ENCODE results near the gene MCF2L2. TPM values are rescaled to one million over a fixed set of nuclear protein-coding genes. Genes with fewer than 3 reads are reported as not detected.

The MCF2L2 gene
- total and polyA plus RNA-seq, 9 of the 15 experiments (the other 6 are each of a cell fraction or from before 2014, with no cell fraction given), result 0.56 to 4.2 (median 3.0) TPM

GRCh38 chr3:183224180-183224970, 204.0 kb downstream of the MCF2L2 start:
- POLR2A ChIA-PET, result interaction anchor here (0.8 to 1.5 kb wide), 3 partner anchors 12 to 1018 kb away, joined by 3 read pairs; no protein-coding TSS in a partner anchor
- intact Hi-C loops (cut with micrococcal nuclease), result no loop called here
- H3K27ac ChIP-seq (ENCODE audit: extremely low read depth, low read depth, low read length), result no peak overlapping the region
- CTCF ChIA-PET (ENCODE audit: low intra/inter-chr PET ratio), result no interaction called here
- no TSS peak for BruUV-seq (replicated peaks)
- no peaks in the 10 kb centered on the region for H4K20me1 ChIP-seq (replicated peaks; ENCODE audit: control insufficient read depth, insufficient read depth, low read length)
- peak in 2 of 4 experiments; percentile 16 to 25 for DNase-seq (ENCODE audit: extremely low read depth in 1 of 4, low spot score in 3 of 4)
- 52% methylated on average over 11 of the region's 11 CpGs for WGBS (ENCODE audit: insufficient coverage, low coverage, missing lambda C conversion rate)
- in situ Hi-C loops (cut with MboI), result no loop called here
- H3K4me2 ChIP-seq (ENCODE audit: insufficient read depth, low read length), result peak overlapping the region; percentile 21
- no peaks in the 10 kb centered on the region for H3K36me3 ChIP-seq (ENCODE audit: control insufficient read depth, insufficient read depth, low read length)
- no peaks in the 10 kb centered on the region for H3K79me2 ChIP-seq (ENCODE audit: control insufficient read depth, insufficient read depth, low read length)
- no peak overlapping the region for H3K4me3 ChIP-seq
- H3K9me1 ChIP-seq (ENCODE audit: control insufficient read depth, insufficient read depth, low read length), result no peaks in the 10 kb centered on the region
- peak overlapping the region in 1 of 2 experiments; percentile 49; a peak in 1 of 4 replicates for H3K9ac ChIP-seq (ENCODE audit: insufficient read depth in 1 of 2, low read depth in 2 of 2, low read length in 2 of 2)
- ATAC-seq, result peak; percentile 37
- H2AFZ ChIP-seq (ENCODE audit: low read depth, low read length), result no peak overlapping the region
- H3K4me1 ChIP-seq (replicated peaks in 1 of 2; ENCODE audit: control insufficient read depth in 2 of 2, insufficient read depth in 2 of 2, low read length in 2 of 2), result peaks cover 6 to 28% of the 10 kb centered on the region in 2 experiments; a peak in 4 of 5 replicates
- no peaks in the 10 kb centered on the region for H3K9me3 ChIP-seq (replicated peaks; ENCODE audit: control insufficient read depth, insufficient read depth, low read depth, low read length)
- FAIRE-seq, result peak; percentile 15
- H3K27me3 ChIP-seq (ENCODE audit: control insufficient read depth in 2 of 2, insufficient read depth in 2 of 2, low read length in 2 of 2), result no peaks in the 10 kb centered on the region
- TF ChIP-seq FOS (IDR thresholded peaks at IDR 0.05; ENCODE audit: extremely low read depth, insufficient read length) (no peak), TAL1 (IDR thresholded peaks at IDR 0.05) (peak; percentile 32; the same call in 1 of the 2 replicates), ZNF76 (CRISPR knock-in tag; IDR thresholded peaks at IDR 0.05; ENCODE audit: borderline replicate concordance) (no peak), ZNF143 (CRISPR knock-in tag; IDR thresholded peaks at IDR 0.05) (no peak), ZZZ3 (IDR thresholded peaks at IDR 0.05) (no peak), HES1 (IDR thresholded peaks at IDR 0.05; ENCODE audit: low read depth) (no peak), MNT (conservative IDR thresholded peaks at IDR 0.05) (no peak), ZNF174 (CRISPR knock-in tag; IDR thresholded peaks at IDR 0.05) (no peak), SPI1 (IDR thresholded peaks at IDR 0.05; ENCODE audit: borderline replicate concordance, low read depth, low read length) (no peak), ARID1B (IDR thresholded peaks at IDR 0.05) (peak; percentile 49), HOMEZ (CRISPR knock-in tag; IDR thresholded peaks at IDR 0.05) (no peak), ID3 (CRISPR knock-in tag; IDR thresholded peaks at IDR 0.05) (no peak), ID3 (tag; IDR thresholded peaks at IDR 0.05) (no peak), RFX7 (CRISPR knock-in tag; IDR thresholded peaks at IDR 0.05) (no peak), CBFA2T2 (conservative IDR thresholded peaks at IDR 0.05) (0 out of 2 replicates have a peak, but pooled peaks have one; percentile 30), ZFP1 (CRISPR knock-in tag; IDR thresholded peaks at IDR 0.05) (no peak), ZNF644 (tag; IDR thresholded peaks at IDR 0.05; ENCODE audit: low read depth) (no peak)
